Ovary (tissue), 9 donors: ENCODE measurements around the gene ZC3H7B. TPM values are rescaled to one million over a fixed set of nuclear protein-coding genes. Genes with fewer than 3 reads are reported as not detected.

Experiments used
- DNase-seq, 5 donors: peaks; one replicate each; pipeline ENCODE4 v3.0.0-alpha.2; 2019 to 2020
- H3K27ac ChIP-seq, 2 donors: fragments of 200-600 bp; one replicate each; pipeline versions ENCODE4 v1.5.1 to v1.8.0; 2019 to 2022
- H3K27me3 ChIP-seq: fragments of 200-600 bp; one replicate; pipeline ENCODE4 v1.8.0; 2022
- H3K36me3 ChIP-seq: fragments of 200-600 bp; sonication (generic); one replicate; pipeline ENCODE4 v1.5.1; 2019
- H3K4me1 ChIP-seq: one replicate; pipeline ENCODE4 v1.8.1; 2013; ENCODE audit warnings: mild to moderate bottlenecking, moderate library complexity; ENCODE audit not compliant: insufficient read depth
- H3K4me3 ChIP-seq: fragments of 200-600 bp; sonication (generic); one replicate; pipeline ENCODE4 v1.5.1; 2017
- H3K9me3 ChIP-seq, 2 donors: fragments of 200-600 bp in 1 of 2; sonication (generic) in 1 of 2; one replicate each; pipeline versions ENCODE4 v1.5.1 to v1.8.1; 2013 to 2019; ENCODE audit warnings: mild to moderate bottlenecking in 1 of 2, moderate library complexity in 1 of 2
- CTCF ChIP-seq, 3 donors: fragments of 450-650 bp in 2 of 3; fragments of 200-600 bp in 1 of 3; IDR thresholded peaks; one replicate each; pipeline versions ENCODE4 v1.5.1 to v1.8.0; 2016 to 2022; ENCODE audit warnings: antibody characterized with exemption in 3 of 3, mild to moderate bottlenecking in 1 of 3
- EP300 ChIP-seq: sonication (generic); formaldehyde crosslinking; IDR thresholded peaks from one replicate; pipeline ENCODE4 v1.6.1; 2017; ENCODE audit warnings: antibody characterized with exemption
- POLR2A ChIP-seq: fragments of 450-650 bp; IDR thresholded peaks from one replicate; pipeline ENCODE4 v1.6.1; 2017; ENCODE audit warnings: antibody characterized with exemption, mild to moderate bottlenecking, moderate library complexity
- WGBS, 3 donors: extraction: QIAGEN DNeasy Blood & Tissue Kit in 1 of 3; methylation state at CpG; one replicate each; pipeline versions ENCODE4 v1.1.5 to v1.1.7; 2013 to 2017; 5-methylcytosine and 5-hydroxymethylcytosine counted together
- intact Hi-C, 4 donors: fragments of 100-400 bp; cut with DNase I; formaldehyde crosslinking; loops; one replicate each; pipeline versions ENCODE4 v1.11.0 to v1.15.1; 2022 to 2023
- polyA plus RNA-seq, 2 donors: library from polyadenylated mRNA; stranded (reverse); fragments of 200-250 nt in 1 of 2; fragments of 350-450 nt in 1 of 2; fragmentation: Illumina TruSeq in 1 of 2; extraction: RNeasy Lipid Tissue Mini Kit (QIAGEN cat#74804) in 1 of 2; gene quantifications; one replicate each; pipeline ENCODE4 v1.2.3, GENCODE V29; 2013 to 2014
- total RNA-seq, 7 donors: library from RNA; depleted of rRNA in 2 of 7; stranded (reverse); fragments of >200 nt in 2 of 7; fragmentation: NEBNext Ultra II Directional in 3 of 7; extraction: Animal tissue kit (Norgen Biotek cat#: 25700) in 3 of 7; gene quantifications; one replicate each; pipeline versions ENCODE4 v1.1.0 to v1.2.4, GENCODE V29; 2016 to 2023
- donor health status: DM: no; HTN: no; CAD: no; lungs with moderate emphysema.
- donor health status: DM: no; HTN: no; CAD: no.
- donor health status: Bipolar disorder and iron deficiency.
- donor health status: DM: yes; HTN: yes; CAD: no.
- donor health status: DM: no; HTN: no; CAD: no.
- donor health status: DM: yes; HTN: yes; CAD: no.

The ZC3H7B gene
- total and polyA plus RNA-seq, 9 donors, result 27.3 to 96.5 (median 73.2) TPM

- DNase-seq, result no peak
- Histone ChIP-seq H3K36me3 (no peaks in the 10 kb centered on the region), H3K27ac (peak overlapping the region in 1 of 2 donors; percentile 98), H3K4me1 (peaks cover 8% of the 10 kb centered on the region), H3K27me3 (no peaks in the 10 kb centered on the region), H3K9me3 (no peaks in the 10 kb centered on the region), H3K4me3 (no peak overlapping the region)
- TF ChIP-seq CTCF (IDR thresholded peaks at IDR 0.05), result no peak
- intact Hi-C loops, result no loop called here
Measured at GRCh38 chr22:41384128-41384527, 82.8 kb downstream of the ZC3H7B start.

- no peaks in the 10 kb centered on the region for H3K36me3 ChIP-seq
- H3K27me3 ChIP-seq, result no peaks in the 10 kb centered on the region
- no peaks in the 10 kb centered on the region for H3K9me3 ChIP-seq
- TF ChIP-seq CTCF (IDR thresholded peaks at IDR 0.05) (no peak), EP300 (no peak), POLR2A (no peak)
- H3K4me1 ChIP-seq, result peaks cover 6% of the 10 kb centered on the region
- DNase-seq, result no peak
- WGBS, 3 donors, result 84 to 95% (median 85%) methylated on average over 7 of the region's 7 CpGs
- intact Hi-C loops, result no loop called here
- no peak overlapping the region for H3K4me3 ChIP-seq
- H3K27ac ChIP-seq, result no peak overlapping the region
Measured at GRCh38 chr22:41387341-41387740, 86.0 kb downstream of the ZC3H7B start.

- peaks cover 5% of the 10 kb centered on the region for H3K36me3 ChIP-seq
- intact Hi-C loops, result loop anchor here in 1 of 4 donors (10.0 kb wide), 1 partner anchor 211 kb away; no protein-coding TSS in a partner anchor
- peak overlapping the region; percentile 12 to 21 for H3K27ac ChIP-seq
- H3K9me3 ChIP-seq, result no peaks in the 10 kb centered on the region
- DNase-seq, result no peak
- H3K4me3 ChIP-seq, result no peak overlapping the region
- no peaks in the 10 kb centered on the region for H3K4me1 ChIP-seq
- 80 to 93% (median 81%) methylated on average over 11 of the region's 11 CpGs for WGBS, 3 donors
- H3K27me3 ChIP-seq, result no peaks in the 10 kb centered on the region
- no peak for TF ChIP-seq EP300
- no peak for TF ChIP-seq POLR2A
- no peak for TF ChIP-seq CTCF (IDR thresholded peaks at IDR 0.05)
Measured at GRCh38 chr22:41394012-41394356, 92.7 kb downstream of the ZC3H7B start.

GRCh38 chr22:41395531-41396240 is 94.4 kb downstream of the ZC3H7B start:
- intact Hi-C loops, result loop anchor here in 1 of 4 donors (10.0 kb wide), 1 partner anchor 209 kb away; no protein-coding TSS in a partner anchor
- H3K36me3 ChIP-seq, result peaks cover 5% of the 10 kb centered on the region
- no peak overlapping the region for H3K27ac ChIP-seq
- H3K27me3 ChIP-seq, result no peaks in the 10 kb centered on the region
- no peaks in the 10 kb centered on the region for H3K4me1 ChIP-seq
- TF ChIP-seq CTCF (IDR thresholded peaks at IDR 0.05) (no peak), POLR2A (no peak), EP300 (no peak)
- WGBS, 3 donors, result 88 to 89% (median 89%) methylated on average over 37 of the region's 37 CpGs
- no peak overlapping the region for H3K4me3 ChIP-seq
- DNase-seq, result no peak
- H3K9me3 ChIP-seq, result no peaks in the 10 kb centered on the region
